Endometrial microvascular endothelial cells (primary cell): ENCODE measurements around the gene RNF220. TPM values are rescaled to one million over a fixed set of nuclear protein-coding genes. Genes with fewer than 3 reads are reported as not detected.
"Not testable (repeated sequence)": the region's sequence is repeated elsewhere in the genome, so short reads cannot be mapped to it uniquely, and the experiment has no call there.

Source experiments
- in situ Hi-C: cut with HindIII; loops from 2 replicates; pipeline ENCODE4 v1.10.0; 2017; ENCODE audit warnings: low sequenced_read_pairs, low pct_unique_long_range_greater_than_20kb; ENCODE audit errors: inconsistent ontology term
- total RNA-seq: library from RNA; depleted of rRNA; stranded (reverse); fragments of >200 nt; gene quantifications from one replicate; pipeline ENCODE4 v1.2.3, GENCODE V29; 2015; ENCODE audit errors: inconsistent ontology term

The RNF220 gene
- total RNA-seq, 1 donor from 2014 or later = 112 TPM

DNA sequence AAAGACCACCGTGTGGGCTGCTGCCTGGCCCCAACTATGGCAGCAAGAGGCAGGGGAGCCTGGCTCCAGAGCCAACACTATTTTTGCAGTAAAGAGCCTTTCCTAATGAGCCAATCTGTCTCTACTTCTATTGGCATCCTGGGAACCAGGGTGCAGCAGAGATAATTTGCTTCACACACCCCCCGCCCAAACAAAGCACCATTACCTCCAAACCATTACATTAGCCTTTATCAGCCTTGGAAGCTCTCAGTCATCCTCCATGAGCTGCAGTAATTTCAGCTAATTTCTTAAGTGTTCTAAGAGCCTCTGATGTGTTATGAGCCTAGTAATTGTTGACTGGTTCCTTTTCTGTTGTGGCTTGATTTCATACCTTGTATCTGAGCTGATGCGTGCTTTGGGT lies 291.0 kb downstream of the RNF220 start:
- in situ Hi-C loops = no loop called here

DNA sequence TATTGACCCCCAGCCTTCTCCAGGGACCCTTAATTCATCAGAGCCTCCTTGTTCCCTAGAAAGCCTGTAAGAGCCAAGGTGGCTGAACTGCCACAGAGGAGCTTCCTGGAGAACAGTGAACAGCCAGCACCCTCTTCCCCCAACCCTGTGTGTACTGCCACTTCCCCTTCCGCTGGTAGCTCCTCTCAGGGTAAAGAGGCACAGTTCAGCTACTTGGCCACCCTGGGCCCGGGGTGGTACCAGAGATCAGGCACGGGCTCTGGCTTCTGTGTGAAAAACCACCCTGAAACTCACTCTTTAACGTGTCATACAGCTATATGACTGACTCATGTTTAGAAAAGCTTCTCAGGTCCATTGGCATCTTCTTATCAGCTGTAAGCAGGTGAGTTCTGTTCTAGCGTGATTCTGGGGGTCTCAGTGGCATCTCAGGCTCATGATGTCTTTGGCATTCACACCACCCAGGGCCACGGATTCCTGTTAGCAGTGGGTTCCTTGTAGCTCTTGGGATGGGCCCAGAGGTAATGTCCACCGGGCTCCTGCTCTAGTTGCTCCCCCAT lies 291.8 kb downstream of the RNF220 start:
- in situ Hi-C loops = no loop called here

DNA sequence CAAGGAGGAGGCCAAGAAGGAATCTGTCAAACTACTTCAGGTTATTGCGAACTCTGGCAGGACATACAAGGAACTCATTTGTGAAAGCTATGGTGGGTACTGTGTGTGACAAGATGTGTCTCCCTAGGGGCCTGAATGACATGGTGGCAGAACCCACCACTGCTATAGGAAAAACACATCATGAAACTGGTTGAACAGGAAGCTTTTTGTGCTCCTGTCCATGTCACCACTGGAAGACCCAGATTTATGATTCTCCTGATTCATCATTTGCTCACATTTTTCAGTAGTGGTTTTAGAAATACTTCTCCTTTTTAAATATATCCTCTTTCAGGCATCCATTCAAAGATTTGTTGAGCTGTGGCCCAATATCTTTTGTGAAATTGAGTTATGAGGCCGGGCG lies 293.1 kb downstream of the RNF220 start:
- in situ Hi-C loops = no loop called here

DNA sequence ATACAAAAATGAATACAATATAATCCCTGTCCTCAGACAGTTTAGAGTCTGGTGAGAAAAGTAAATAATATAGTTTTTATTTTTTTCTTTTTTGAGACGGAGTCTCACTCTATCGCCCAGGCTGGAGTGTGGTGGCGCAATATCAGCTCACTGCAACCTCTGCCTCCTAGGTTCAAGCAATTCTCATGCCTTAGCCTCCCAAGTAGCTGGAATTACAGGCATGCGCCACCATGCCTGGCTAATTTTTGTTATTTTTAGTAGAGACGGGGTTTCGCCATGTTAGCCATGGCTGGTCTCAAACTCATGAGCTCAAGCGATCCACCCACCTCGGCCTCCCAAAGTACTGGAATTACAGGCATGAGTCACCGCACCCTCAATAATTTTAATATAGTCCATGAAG lies 294.3 kb downstream of the RNF220 start:
- in situ Hi-C loops = not testable (repeated sequence)

DNA sequence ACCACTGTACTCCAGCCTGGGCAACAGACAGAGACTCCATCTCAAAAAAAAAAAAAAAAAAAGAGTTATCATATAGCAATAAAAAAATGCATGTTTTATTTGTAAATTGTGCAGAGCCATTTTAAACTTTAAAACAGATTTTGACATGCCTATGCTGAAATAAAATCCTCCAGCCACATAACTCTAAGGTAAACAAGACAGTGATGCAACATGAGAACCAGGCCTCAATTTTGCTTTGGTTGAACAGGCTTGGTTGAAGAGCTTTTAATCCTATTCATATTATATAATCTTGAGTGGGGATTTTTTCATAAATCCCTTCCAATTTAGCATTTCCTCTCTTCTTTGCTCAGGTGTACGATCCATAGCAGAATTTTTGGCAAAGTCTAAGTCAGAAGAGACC lies 295.5 kb downstream of the RNF220 start:
- in situ Hi-C loops = no loop called here

DNA sequence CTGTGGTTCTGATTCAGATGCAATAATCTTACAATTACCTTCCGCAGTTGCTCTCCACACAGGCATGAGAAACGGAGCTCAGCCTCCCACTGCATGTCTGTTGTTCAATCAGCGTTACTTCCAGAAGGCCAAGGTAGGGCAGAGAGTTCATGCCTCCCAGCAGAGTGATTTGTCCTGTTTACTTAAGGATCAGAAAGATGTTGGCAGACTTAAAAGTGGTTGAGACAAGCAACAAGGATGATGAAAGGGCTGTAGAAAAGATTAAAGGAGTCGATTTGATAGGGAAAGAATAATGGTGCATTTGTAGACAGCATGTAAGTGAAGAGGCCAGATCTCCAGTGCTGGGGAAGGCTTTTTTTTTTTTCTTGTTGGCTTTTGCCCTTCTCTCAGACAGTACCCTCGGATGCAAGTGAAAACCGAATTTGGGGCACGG lies 296.1 kb downstream of the RNF220 start:
- in situ Hi-C loops = no loop called here

Other genes starting within 250 kb of the RNF220 start
- 29.3 TPM for gene DMAP1, start 191.8 kb upstream of the RNF220 start, total RNA-seq
- 59.5 TPM for gene ERI3, start 50.0 kb upstream of the RNF220 start, total RNA-seq